ENCODE data around the gene BEGAIN. TPM values are rescaled to one million over a fixed set of nuclear protein-coding genes. Genes with fewer than 3 reads are reported as not detected.

Gene BEGAIN
- total and polyA plus RNA-seq, 8 donors, result 0.31 to 1.1 (median 0.83) TPM; not detected in 4

- WGBS, 5 donors, result 67 to 85% (median 78%) methylated on average over 5 to 16 of the region's 16 CpGs
- no peaks in the 10 kb centered on the region for H3K36me3 ChIP-seq
- H3K27me3 ChIP-seq, result peaks cover 0 to 40% (median 0%) of the 10 kb centered on the region in 3 donors
- intact Hi-C loops (cut with DNase I; ENCODE audit: low total_unique reads), result no loop called here
- H3K9me3 ChIP-seq, result no peaks in the 10 kb centered on the region
- no peak for DNase-seq
- H3K27ac ChIP-seq, result no peak overlapping the region
- no peak overlapping the region for H3K4me3 ChIP-seq
- TF ChIP-seq EP300 (IDR thresholded peaks at IDR 0.05) (no peak), POLR2AphosphoS5 (IDR thresholded peaks at IDR 0.05) (no peak), POLR2A (IDR thresholded peaks at IDR 0.05) (no peak), CTCF (IDR thresholded peaks at IDR 0.05) (no peak)
- H3K4me1 ChIP-seq, result peaks cover 0 to 17% (median 7%) of the 10 kb centered on the region in 4 donors
Observed at GRCh38 chr14:100552524-100553125, 34.6 kb downstream of the BEGAIN start.

- no peaks in the 10 kb centered on the region for H3K36me3 ChIP-seq
- no peak overlapping the region for H3K27ac ChIP-seq
- no peak overlapping the region for H3K4me3 ChIP-seq
- intact Hi-C loops (cut with DNase I; ENCODE audit: low total_unique reads), result no loop called here
- TF ChIP-seq CTCF (IDR thresholded peaks at IDR 0.05), result no peak
- TF ChIP-seq EP300 (IDR thresholded peaks at IDR 0.05), result no peak
- TF ChIP-seq POLR2A (IDR thresholded peaks at IDR 0.05), result no peak
- TF ChIP-seq POLR2AphosphoS5 (IDR thresholded peaks at IDR 0.05), result no peak
- H3K27me3 ChIP-seq, result peaks cover 0 to 25% (median 0%) of the 10 kb centered on the region in 3 donors
- DNase-seq, result no peak
- H3K9me3 ChIP-seq, result no peaks in the 10 kb centered on the region
- 82 to 91% (median 83%) methylated on average over 4 to 11 of the region's 11 CpGs for WGBS, 5 donors
- peaks cover 0 to 30% (median 19%) of the 10 kb centered on the region in 4 donors for H3K4me1 ChIP-seq
Observed at GRCh38 chr14:100551056-100551455, 36.2 kb downstream of the BEGAIN start.

- Histone ChIP-seq H3K4me1 (peaks cover 0 to 32% (median 22%) of the 10 kb centered on the region in 4 donors), H3K27me3 (peaks cover 0 to 24% (median 0%) of the 10 kb centered on the region in 3 donors), H3K36me3 (no peaks in the 10 kb centered on the region), H3K27ac (no peak overlapping the region), H3K9me3 (no peaks in the 10 kb centered on the region), H3K4me3 (no peak overlapping the region)
- TF ChIP-seq POLR2A (IDR thresholded peaks at IDR 0.05) (no peak), EP300 (IDR thresholded peaks at IDR 0.05) (no peak), POLR2AphosphoS5 (IDR thresholded peaks at IDR 0.05) (no peak), CTCF (IDR thresholded peaks at IDR 0.05) (no peak)
- intact Hi-C loops (cut with DNase I; ENCODE audit: low total_unique reads), result no loop called here
- 52 to 74% (median 67%) methylated on average over 25 to 29 of the region's 29 CpGs for WGBS, 5 donors
- DNase-seq, result no peak
Observed at GRCh38 chr14:100549834-100550625, 37.2 kb downstream of the BEGAIN start.

- Histone ChIP-seq H3K4me3 (no peak overlapping the region), H3K36me3 (no peaks in the 10 kb centered on the region), H3K4me1 (peaks cover 0 to 32% (median 20%) of the 10 kb centered on the region in 4 donors), H3K27me3 (peaks cover 0 to 15% (median 0%) of the 10 kb centered on the region in 3 donors), H3K9me3 (no peaks in the 10 kb centered on the region), H3K27ac (no peak overlapping the region)
- TF ChIP-seq POLR2A (IDR thresholded peaks at IDR 0.05), result no peak
- no peak for TF ChIP-seq POLR2AphosphoS5 (IDR thresholded peaks at IDR 0.05)
- TF ChIP-seq CTCF (IDR thresholded peaks at IDR 0.05), result no peak
- TF ChIP-seq EP300 (IDR thresholded peaks at IDR 0.05), result no peak
- no peak for DNase-seq
- intact Hi-C loops (cut with DNase I; ENCODE audit: low total_unique reads), result no loop called here
- WGBS, 5 donors, result 73 to 85% (median 75%) methylated on average over 14 to 15 of the region's 15 CpGs
Observed at GRCh38 chr14:100548939-100549338, 38.3 kb downstream of the BEGAIN start.
